HepG2 (cell line): ENCODE results near the gene CIB2. TPM values are rescaled to one million over a fixed set of nuclear protein-coding genes. Genes with fewer than 3 reads are reported as not detected.

ENCODE experiments used
- ARID5B ChIP-seq: IDR thresholded peaks from 2 replicates; pipeline ENCODE4 v1.4.0; 2020; ENCODE audit warnings: mild to moderate bottlenecking, missing genetic modification reagents
- CSRNP1 ChIP-seq: sonication (generic); formaldehyde crosslinking; IDR thresholded peaks from 2 replicates; pipeline ENCODE4 v1.8.1; 2023; ENCODE audit warnings: mild to moderate bottlenecking, missing genetic modification reagents
- ELF4 ChIP-seq: sonication (generic); formaldehyde crosslinking; IDR thresholded peaks from 2 replicates; pipeline ENCODE4 v1.5.0; 2020; ENCODE audit warnings: missing genetic modification reagents, mild to moderate bottlenecking, moderate library complexity, borderline replicate concordance
- HCFC1 ChIP-seq: fragments of 150-350 bp; IDR thresholded peaks from 2 replicates; pipeline ENCODE4 v1.6.1; 2014; ENCODE audit warnings: low read depth, low read length
- HIC2 ChIP-seq: sonication (generic); formaldehyde crosslinking; IDR thresholded peaks from 2 replicates; pipeline ENCODE4 v1.9.0; 2022; ENCODE audit warnings: low read depth, missing genetic modification reagents
- HMGA1 ChIP-seq: sonication (generic); formaldehyde crosslinking; conservative IDR thresholded peaks from 2 replicates; pipeline ENCODE4 v1.4.0; 2020; ENCODE audit warnings: missing genetic modification reagents
- KDM3A ChIP-seq: IDR thresholded peaks from 2 replicates; pipeline ENCODE4 v1.6.1; 2018; ENCODE audit warnings: low read depth, missing compliant biosample characterization
- PPARG ChIP-seq: conservative IDR thresholded peaks from 2 replicates; pipeline ENCODE4 v1.6.1; 2016; ENCODE audit warnings: missing biosample characterization, missing genetic modification reagents
- PREB ChIP-seq: sonication (generic); formaldehyde crosslinking; IDR thresholded peaks from 2 replicates; pipeline ENCODE4 v1.4.0; 2020; ENCODE audit warnings: missing genetic modification reagents
- RBFOX2 ChIP-seq: fragments of 200-400 bp; formaldehyde crosslinking; IDR thresholded peaks from 2 replicates; pipeline ENCODE4 v1.6.1; 2017; ENCODE audit warnings: low read depth, mild to moderate bottlenecking, low read length
- RFX5 ChIP-seq: IDR thresholded peaks from 2 replicates; pipeline ENCODE4 v1.6.1; 2011; ENCODE audit warnings: low read depth, low read length, improper control_type of control experiment
- SRSF1 ChIP-seq: fragments of 200-400 bp; formaldehyde crosslinking; optimal IDR thresholded peaks from 2 replicates; pipeline ENCODE3; 2017; ENCODE audit warnings: mild to moderate bottlenecking, low read depth, low read length, moderate library complexity
- THAP9 ChIP-seq: sonication (generic); formaldehyde crosslinking; IDR thresholded peaks from 2 replicates; pipeline ENCODE4; 2020; ENCODE audit warnings: missing genetic modification reagents, mild to moderate bottlenecking, borderline replicate concordance
- ZFP82 ChIP-seq: sonication (generic); formaldehyde crosslinking; IDR thresholded peaks from 2 replicates; pipeline ENCODE4 v1.5.1; 2020; ENCODE audit warnings: mild to moderate bottlenecking, missing genetic modification reagents, borderline replicate concordance
- ZNF3 ChIP-seq: IDR thresholded peaks from 2 replicates; pipeline ENCODE4 v1.7.0; 2017; ENCODE audit warnings: inconsistent platforms
- ZNF530 ChIP-seq: sonication (generic); formaldehyde crosslinking; IDR thresholded peaks from 2 replicates; pipeline ENCODE4 v1.5.0; 2020; ENCODE audit warnings: low read depth, mild to moderate bottlenecking, missing genetic modification reagents
- ZNF557 ChIP-seq: sonication (generic); formaldehyde crosslinking; IDR thresholded peaks from 2 replicates; pipeline ENCODE4 v1.4.0; 2020; ENCODE audit warnings: missing genetic modification reagents
- polyA plus RNA-seq, 8 experiments: library from polyadenylated mRNA; depleted of rRNA in 3 of 8; stranded (reverse) in 7 of 8; unstranded in 1 of 8; fragments of >200 nt; fragmentation: Illumina TruSeq in 4 of 8; extraction: Trizol in 4 of 8; gene quantifications; 2 replicates each; pipeline versions ENCODE4 v1.2.1 to v1.2.3, GENCODE V29; 2011 to 2016; ENCODE audit warnings: low read depth in 4 of 8, missing spikeins in 1 of 8, mixed read lengths in 1 of 8; ENCODE audit not compliant: insufficient read depth in 1 of 8
- total RNA-seq, 5 experiments: library from RNA; depleted of rRNA; stranded (reverse); fragments of >200 nt; fragmentation: Illumina TruSeq; extraction: Trizol; gene quantifications; 2 replicates each; pipeline ENCODE4 v1.2.3, GENCODE V29; 2016; ENCODE audit warnings: low read depth in 1 of 5

The CIB2 gene
- total and polyA plus RNA-seq, 2 of the 13 experiments (the other 11 are each of a cell fraction or from before 2014, with no cell fraction given), result 1.4 to 1.5 TPM

- TF ChIP-seq ZFP82 (CRISPR knock-in tag) (no peak), PREB (CRISPR knock-in tag) (no peak), HCFC1 (no peak), HMGA1 (no peak), THAP9 (CRISPR knock-in tag) (no peak), CSRNP1 (CRISPR knock-in tag) (no peak), SRSF1 (no peak), ZNF3 (no peak), RFX5 (no peak), ZNF557 (CRISPR knock-in tag) (no peak), RBFOX2 (peak; percentile 79), KDM3A (CRISPR knock-in tag) (no peak), HIC2 (CRISPR knock-in tag) (no peak), ELF4 (CRISPR knock-in tag) (no peak), ZNF530 (CRISPR knock-in tag) (no peak), PPARG (CRISPR knock-in tag) (no peak), ARID5B (CRISPR knock-in tag) (peak; percentile 41)
Observed at GRCh38 chr15:78149068-78149804, 18.0 kb upstream of the CIB2 start, which contains the start of gene IDH3A (continued).
